Measurements from ENCODE around the gene GRK1.

The GRK1 gene

GRCh38 chr13:113669755-113670341 lies 2.8 kb downstream of the GRK1 start:
- H3K4me3 ChIP-seq (ENCODE audit: control insufficient read depth, low read depth, low read length) = no peak overlapping the region
- DNase-seq (ENCODE audit: low read depth) = no peak
- TF ChIP-seq CTCF (IDR thresholded peaks at IDR 0.05; ENCODE audit: control insufficient read depth, insufficient read depth, low read depth, low read length, missing control alignments) = no peak

- TF ChIP-seq CTCF (IDR thresholded peaks at IDR 0.05; ENCODE audit: control insufficient read depth, insufficient read depth, low read depth, low read length, missing control alignments) = no peak
- no peak for DNase-seq (ENCODE audit: low read depth)
- H3K4me3 ChIP-seq (ENCODE audit: control insufficient read depth, low read depth, low read length) = no peak overlapping the region
Observed at GRCh38 chr13:113670541-113670940, 3.5 kb downstream of the GRK1 start.

GRCh38 chr13:113671066-113672001 lies 4.3 kb downstream of the GRK1 start:
- no peak overlapping the region for H3K4me3 ChIP-seq (ENCODE audit: control insufficient read depth, low read depth, low read length)
- no peak for DNase-seq (ENCODE audit: low read depth)
- no peak for TF ChIP-seq CTCF (IDR thresholded peaks at IDR 0.05; ENCODE audit: control insufficient read depth, insufficient read depth, low read depth, low read length, missing control alignments)

- no peak for DNase-seq (ENCODE audit: low read depth)
- TF ChIP-seq CTCF (IDR thresholded peaks at IDR 0.05; ENCODE audit: control insufficient read depth, insufficient read depth, low read depth, low read length, missing control alignments) = no peak
Observed at GRCh38 chr13:113672002-113672651, 5.1 kb downstream of the GRK1 start.

GRCh38 chr13:113722921-113723320 lies 55.9 kb downstream of the GRK1 start:
- DNase-seq (ENCODE audit: low read depth) = no peak
- no peak for TF ChIP-seq CTCF (IDR thresholded peaks at IDR 0.05; ENCODE audit: control insufficient read depth, insufficient read depth, low read depth, low read length, missing control alignments)
- H3K4me3 ChIP-seq (ENCODE audit: control insufficient read depth, low read depth, low read length) = no peak overlapping the region

More at GRCh38 chr13:113672002-113672651, 5.1 kb downstream of the GRK1 start:
- no peak overlapping the region for H3K4me3 ChIP-seq (ENCODE audit: control insufficient read depth, low read depth, low read length)

GRCh38 chr13:113723410-113724015 lies 56.5 kb downstream of the GRK1 start:
- no peak for DNase-seq (ENCODE audit: low read depth)
- TF ChIP-seq CTCF (IDR thresholded peaks at IDR 0.05; ENCODE audit: control insufficient read depth, insufficient read depth, low read depth, low read length, missing control alignments) = no peak
- no peak overlapping the region for H3K4me3 ChIP-seq (ENCODE audit: control insufficient read depth, low read depth, low read length)
